Measurements from ENCODE around the gene PTCH1. TPM values are rescaled to one million over a fixed set of nuclear protein-coding genes. Genes with fewer than 3 reads are reported as not detected.

The PTCH1 gene
- total and polyA plus RNA-seq, 10 of the 15 experiments (the other 5 are each of a cell fraction or from before 2014, with no cell fraction given): 0.16 to 6.1 (median 2.6) TPM

- Histone ChIP-seq H4K20me1 (ENCODE audit: control insufficient read depth, insufficient read depth) (no peaks in the 10 kb centered on the region), H3K4me2 (ENCODE audit: control insufficient read depth, insufficient read depth) (no peak overlapping the region), H3K9ac (ENCODE audit: control insufficient read depth, insufficient read depth, low read length) (no peak overlapping the region), H3K36me3 (ENCODE audit: control insufficient read depth in 2 of 2, insufficient read depth in 2 of 2, low read length in 1 of 2) (no peaks in the 10 kb centered on the region), H3K79me2 (ENCODE audit: control insufficient read depth, insufficient read depth, low read length) (no peaks in the 10 kb centered on the region), H3K4me1 (ENCODE audit: control insufficient read depth, insufficient read depth, low read length) (no peaks in the 10 kb centered on the region), H3K4me3 (no peak overlapping the region), H3K27ac (ENCODE audit: control insufficient read depth, insufficient read depth) (no peak overlapping the region), H3K9me3 (replicated peaks; ENCODE audit: control insufficient read depth, insufficient read depth, low read length) (no peaks in the 10 kb centered on the region), H3K27me3 (replicated peaks in 1 of 2; ENCODE audit: control insufficient read depth in 2 of 2, insufficient read depth in 2 of 2, low read length in 1 of 2) (no peaks in the 10 kb centered on the region), H2AFZ (ENCODE audit: control insufficient read depth, low read depth, low read length) (no peak overlapping the region)
- intact Hi-C loops (cut with micrococcal nuclease; ENCODE audit: unreplicated experiment): no loop called here
- WGBS (ENCODE audit: insufficient coverage, insufficient replicate concordance, low lambda C conversion rate, missing lambda C conversion rate): 26% methylated on average over 11 of the region's 12 CpGs
- ATAC-seq (no peak), DNase-seq (ENCODE audit: low read depth, low spot score) (no peak), FAIRE-seq (no peak)
- ChIA-PET RAD21 (ENCODE audit: unreplicated experiment) (no interaction called here), SMC1A (ENCODE audit: uncharacterized antibody, unreplicated experiment) (no interaction called here), CTCF (no interaction called here), POLR2A (no interaction called here)
- no peak for TF ChIP-seq NFXL1 (IDR thresholded peaks at IDR 0.05; ENCODE audit: borderline replicate concordance)
- no peak for TF ChIP-seq PKNOX1 (IDR thresholded peaks at IDR 0.05)
- in situ Hi-C loops (cut with MboI): no loop called here
- BruUV-seq (replicated peaks): no TSS peak
Observed at GRCh38 chr9:95545831-95546567, 29.2 kb upstream of the PTCH1 start.

GRCh38 chr9:95533996-95534680 lies 17.4 kb upstream of the PTCH1 start:
- no peaks in the 10 kb centered on the region for H4K20me1 ChIP-seq (ENCODE audit: control insufficient read depth, insufficient read depth)
- no peak overlapping the region for H3K27ac ChIP-seq (ENCODE audit: control insufficient read depth, insufficient read depth)
- no peak overlapping the region for H3K4me2 ChIP-seq (ENCODE audit: control insufficient read depth, insufficient read depth)
- no peaks in the 10 kb centered on the region for H3K9me3 ChIP-seq (replicated peaks; ENCODE audit: control insufficient read depth, insufficient read depth, low read length)
- ATAC-seq (no peak), FAIRE-seq (no peak), DNase-seq (ENCODE audit: low read depth, low spot score) (no peak)
- intact Hi-C loops (cut with micrococcal nuclease; ENCODE audit: unreplicated experiment): no loop called here
- in situ Hi-C loops (cut with MboI): no loop called here
- ChIA-PET POLR2A (no interaction called here), CTCF (no interaction called here), SMC1A (ENCODE audit: uncharacterized antibody, unreplicated experiment) (no interaction called here), RAD21 (ENCODE audit: unreplicated experiment) (no interaction called here)
- H3K27me3 ChIP-seq (replicated peaks in 1 of 2; ENCODE audit: control insufficient read depth in 2 of 2, insufficient read depth in 2 of 2, low read length in 1 of 2): peaks cover 3 to 4% of the 10 kb centered on the region in 2 experiments; a peak in 3 of 4 replicates
- H3K9ac ChIP-seq (ENCODE audit: control insufficient read depth, insufficient read depth, low read length): no peak overlapping the region
- no peak overlapping the region for H3K4me3 ChIP-seq
- no peaks in the 10 kb centered on the region for H3K4me1 ChIP-seq (ENCODE audit: control insufficient read depth, insufficient read depth, low read length)
- no peaks in the 10 kb centered on the region for H3K79me2 ChIP-seq (ENCODE audit: control insufficient read depth, insufficient read depth, low read length)
- no TSS peak for BruUV-seq (replicated peaks)
- no peak overlapping the region for H2AFZ ChIP-seq (ENCODE audit: control insufficient read depth, low read depth, low read length)
- WGBS (ENCODE audit: insufficient coverage, insufficient replicate concordance, low lambda C conversion rate, missing lambda C conversion rate): 54% methylated on average over 8 of the region's 8 CpGs
- H3K36me3 ChIP-seq (ENCODE audit: control insufficient read depth in 2 of 2, insufficient read depth in 2 of 2, low read length in 1 of 2): no peaks in the 10 kb centered on the region
- TF ChIP-seq IKZF1 (conservative IDR thresholded peaks at IDR 0.05) (no peak), ATF3 (IDR thresholded peaks at IDR 0.05; ENCODE audit: borderline replicate concordance, extremely low read depth, low read depth, low read length) (no peak), E2F4 (IDR thresholded peaks at IDR 0.05; ENCODE audit: low read depth, low read length) (no peak), RAD21 (IDR thresholded peaks at IDR 0.05; ENCODE audit: insufficient read depth, low read depth, low read length) (no peak), FOXK2 (IDR thresholded peaks at IDR 0.05) (no peak), REST (IDR thresholded peaks at IDR 0.05; ENCODE audit: low read depth, low read length) (no peak)

All from GM12878 (cell line).